Eye (tissue), 1 donor: ENCODE results near the gene CHRM1.
"Not testable (repeated sequence)": the region's sequence is repeated elsewhere in the genome, so short reads cannot be mapped to it uniquely, and the experiment has no call there.

Experiments
- DNase-seq: peaks from one replicate; pipeline ENCODE4 v3.0.0-alpha.2; 2015

Gene CHRM1

GRCh38 chr11:62921201-62921572 lies at the start of gene CHRM1:
TSS of gene CHRM1 (minus strand) at chr11:62921363. CDS start at chr11:62911100, 10,263 bp downstream.
- peak; percentile 19 for DNase-seq

- no peak for DNase-seq
Measured at GRCh38 chr11:62965574-62965973, 44.4 kb upstream of the CHRM1 start.

- no peak for DNase-seq
Measured at GRCh38 chr11:62962391-62962790, 41.2 kb upstream of the CHRM1 start.

- DNase-seq: no peak
Measured at GRCh38 chr11:62961017-62961570, 39.9 kb upstream of the CHRM1 start.

- DNase-seq: no peak
Measured at GRCh38 chr11:62959422-62959980, 38.3 kb upstream of the CHRM1 start.

- DNase-seq: peak; percentile 57
Measured at GRCh38 chr11:62958547-62959421, 37.6 kb upstream of the CHRM1 start.

GRCh38 chr11:62957147-62957546 lies 36.0 kb upstream of the CHRM1 start:
- DNase-seq: no peak

- DNase-seq: no peak
Measured at GRCh38 chr11:62954478-62954877, 33.3 kb upstream of the CHRM1 start.

- DNase-seq: no peak
Measured at GRCh38 chr11:62953811-62954210, 32.6 kb upstream of the CHRM1 start.

GRCh38 chr11:62948765-62949320 lies 27.7 kb upstream of the CHRM1 start:
- no peak for DNase-seq

- DNase-seq: not testable (repeated sequence)
Measured at GRCh38 chr11:62945538-62945937, 24.4 kb upstream of the CHRM1 start.

GRCh38 chr11:62937528-62937927 lies 16.4 kb upstream of the CHRM1 start:
- DNase-seq: not testable (repeated sequence)

GRCh38 chr11:62934496-62934785 lies 13.3 kb upstream of the CHRM1 start:
- DNase-seq: no peak

- DNase-seq: no peak
Measured at GRCh38 chr11:62933750-62934495, 12.8 kb upstream of the CHRM1 start.

- DNase-seq: no peak
Measured at GRCh38 chr11:62933285-62933684, 12.1 kb upstream of the CHRM1 start.

- no peak for DNase-seq
Measured at GRCh38 chr11:62931499-62932278, 10.5 kb upstream of the CHRM1 start.

GRCh38 chr11:62930666-62931065 lies 9.5 kb upstream of the CHRM1 start:
- DNase-seq: no peak

- no peak for DNase-seq
Measured at GRCh38 chr11:62930157-62930556, 9.0 kb upstream of the CHRM1 start.

GRCh38 chr11:62928011-62928410 lies 6.8 kb upstream of the CHRM1 start:
- DNase-seq: no peak

- DNase-seq: peak; percentile 19
Measured at GRCh38 chr11:62926680-62927455, 5.7 kb upstream of the CHRM1 start.
